C1 segment of cervical spinal cord (tissue), 14 donors: ENCODE data around the gene SPDYE3.
A peak's percentile ranks its signal among the peaks of the same experiment; 100 is the strongest.
"Not testable (repeated sequence)": the region's sequence is repeated elsewhere in the genome, so short reads cannot be mapped to it uniquely, and the experiment has no call there.

ENCODE experiments used
- DNase-seq, 14 donors: peaks; one replicate each; lab custom pipeline; 2025; lab: John Stamatoyannopoulos, UW

The SPDYE3 gene

GRCh38 chr7:100351657-100352058 is 44.2 kb downstream of the SPDYE3 start:
- no peak for DNase-seq

DNA sequence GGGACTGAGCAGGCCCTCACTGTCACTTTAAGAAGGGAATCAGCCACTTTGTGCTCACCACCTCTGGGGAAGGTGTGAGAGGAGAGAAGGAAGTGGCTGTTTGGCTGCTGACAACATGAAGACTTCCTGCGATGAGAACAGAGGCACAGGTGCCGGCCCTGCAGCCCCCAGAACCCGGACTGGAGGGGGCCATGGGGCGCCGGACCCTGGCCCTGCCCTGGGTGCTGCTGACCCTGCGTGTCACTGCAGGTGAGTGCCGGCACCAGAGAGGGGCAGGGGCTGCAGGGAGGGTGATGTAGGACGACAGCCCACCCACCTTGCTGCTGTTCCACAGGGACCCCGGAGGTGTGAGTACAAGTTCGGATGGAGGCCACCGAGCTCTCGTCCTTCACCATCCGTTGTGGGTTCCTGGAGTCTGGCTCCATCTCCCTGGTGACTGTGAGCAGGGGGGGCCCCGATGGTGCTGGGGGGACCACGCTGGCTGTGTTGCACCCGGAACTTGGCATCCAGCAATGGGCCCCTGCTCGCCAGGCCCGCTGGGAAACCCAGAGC is 44.8 kb downstream of the SPDYE3 start:
- not testable (repeated sequence) for DNase-seq

DNA sequence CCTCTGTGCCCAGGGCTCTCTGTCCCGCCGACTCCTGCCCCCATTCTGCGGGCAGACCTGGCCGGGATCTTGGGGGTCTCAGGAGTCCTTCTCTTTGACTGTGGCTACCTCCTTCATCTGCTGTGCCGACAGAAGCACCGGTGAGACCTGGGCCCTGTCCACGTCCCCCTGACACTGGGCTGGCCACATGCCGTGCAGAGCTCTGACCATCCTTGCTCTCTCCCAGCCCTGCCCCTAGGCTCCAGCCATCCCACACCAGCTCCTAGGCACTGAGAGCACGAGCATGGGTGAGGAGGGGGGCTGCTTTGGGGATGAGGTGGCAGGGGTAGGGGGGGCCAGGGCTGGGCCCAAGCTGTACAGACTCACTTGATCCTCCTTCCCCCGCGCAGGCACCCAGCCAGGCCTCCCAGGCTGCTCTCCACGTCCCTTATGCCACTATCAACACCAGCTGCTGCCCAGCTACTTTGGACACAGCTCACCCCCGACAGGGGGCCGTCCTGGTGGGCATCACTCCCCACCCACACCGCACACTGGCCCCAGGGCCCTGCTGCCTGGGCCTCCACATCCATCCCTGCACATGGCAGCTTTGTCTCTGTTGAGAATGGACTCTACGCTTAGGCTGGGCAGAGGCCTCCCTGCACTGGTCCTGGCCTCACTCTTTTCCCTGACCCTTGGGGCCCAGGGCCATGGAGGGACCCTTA is 45.6 kb downstream of the SPDYE3 start:
- DNase-seq = peak in 1 of 14 donors; percentile 16

GRCh38 chr7:100353685-100354330 is 46.3 kb downstream of the SPDYE3 start:
- no peak for DNase-seq

GRCh38 chr7:100356416-100357068 is 49.0 kb downstream of the SPDYE3 start:
- no peak for DNase-seq

GRCh38 chr7:100357131-100357561 is 49.6 kb downstream of the SPDYE3 start:
- DNase-seq = no peak

GRCh38 chr7:100358027-100358856 is 50.7 kb downstream of the SPDYE3 start, which contains the start of gene PILRB:
Gene PILRB, plus strand, starts transcription at chr7:100358117. Its CDS starts 186 bp downstream, at chr7:100358303.
- peak in 1 of 14 donors; percentile 18 for DNase-seq

- no peak for DNase-seq
Measured at GRCh38 chr7:100358857-100359212, 51.3 kb downstream of the SPDYE3 start.

DNA sequence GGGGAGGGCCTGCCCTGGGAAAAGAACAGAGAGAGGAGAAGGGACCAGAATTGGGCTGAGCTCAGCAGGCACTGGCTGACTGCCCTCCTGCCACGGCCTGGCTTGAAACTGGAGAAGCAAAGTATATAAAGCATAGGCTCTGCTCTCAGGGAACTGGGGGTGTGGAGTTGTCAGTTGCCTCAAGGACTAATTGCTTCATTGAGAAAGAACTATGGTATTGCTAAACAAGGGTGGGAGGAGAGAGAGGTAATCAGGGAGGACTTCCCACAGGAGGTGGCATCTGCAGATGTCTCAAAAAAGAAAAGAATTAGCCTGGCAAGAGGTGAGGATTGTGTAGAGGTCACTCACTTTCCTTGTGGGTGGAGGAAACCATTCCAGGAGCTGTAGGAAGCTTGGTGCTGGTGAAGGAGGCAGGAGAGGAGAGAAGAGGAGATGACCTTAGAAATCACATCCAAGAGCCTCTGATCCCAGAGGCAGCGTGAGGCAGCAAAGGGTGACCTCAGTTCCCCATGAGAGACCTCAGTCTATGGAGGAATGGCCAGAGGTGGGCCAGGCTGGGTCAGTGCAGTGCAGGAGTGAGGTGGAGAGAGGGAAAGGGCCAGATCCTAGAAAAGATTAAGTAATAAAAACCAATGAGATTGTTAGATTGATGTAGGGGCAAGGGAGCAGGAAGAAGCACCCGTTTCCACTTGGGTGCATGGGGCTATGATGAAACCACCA is 52.8 kb downstream of the SPDYE3 start:
- DNase-seq = no peak

GRCh38 chr7:100363098-100363497 is 55.6 kb downstream of the SPDYE3 start:
- no peak for DNase-seq

DNA sequence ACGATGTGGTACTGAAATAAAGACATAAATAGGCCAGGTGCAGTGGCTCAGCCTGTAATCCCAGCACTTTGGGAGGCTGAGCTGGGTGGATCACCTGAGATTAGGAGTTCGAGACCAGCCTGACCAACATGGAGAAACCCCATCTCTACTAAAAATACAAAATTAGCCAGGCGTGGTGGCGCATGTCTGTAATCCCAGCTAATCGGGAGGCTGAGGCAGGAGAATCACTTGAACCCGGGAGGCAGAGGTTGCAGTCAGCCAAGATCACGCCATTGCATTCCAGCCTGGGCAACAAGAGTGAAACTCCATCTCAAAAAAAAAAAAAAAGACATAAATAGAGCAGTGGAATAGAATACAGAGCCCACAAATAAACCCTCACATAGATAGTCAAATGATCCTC is 56.3 kb downstream of the SPDYE3 start:
- DNase-seq = not testable (repeated sequence)

GRCh38 chr7:100364480-100364879 is 57.0 kb downstream of the SPDYE3 start:
- DNase-seq = no peak

- not testable (repeated sequence) for DNase-seq
Measured at GRCh38 chr7:100365998-100366367, 58.5 kb downstream of the SPDYE3 start.

- DNase-seq = peak in 1 of 14 donors; percentile 44
Measured at GRCh38 chr7:100366411-100367250, 59.1 kb downstream of the SPDYE3 start.

GRCh38 chr7:100367251-100367620 is 59.7 kb downstream of the SPDYE3 start:
- no peak for DNase-seq

DNA sequence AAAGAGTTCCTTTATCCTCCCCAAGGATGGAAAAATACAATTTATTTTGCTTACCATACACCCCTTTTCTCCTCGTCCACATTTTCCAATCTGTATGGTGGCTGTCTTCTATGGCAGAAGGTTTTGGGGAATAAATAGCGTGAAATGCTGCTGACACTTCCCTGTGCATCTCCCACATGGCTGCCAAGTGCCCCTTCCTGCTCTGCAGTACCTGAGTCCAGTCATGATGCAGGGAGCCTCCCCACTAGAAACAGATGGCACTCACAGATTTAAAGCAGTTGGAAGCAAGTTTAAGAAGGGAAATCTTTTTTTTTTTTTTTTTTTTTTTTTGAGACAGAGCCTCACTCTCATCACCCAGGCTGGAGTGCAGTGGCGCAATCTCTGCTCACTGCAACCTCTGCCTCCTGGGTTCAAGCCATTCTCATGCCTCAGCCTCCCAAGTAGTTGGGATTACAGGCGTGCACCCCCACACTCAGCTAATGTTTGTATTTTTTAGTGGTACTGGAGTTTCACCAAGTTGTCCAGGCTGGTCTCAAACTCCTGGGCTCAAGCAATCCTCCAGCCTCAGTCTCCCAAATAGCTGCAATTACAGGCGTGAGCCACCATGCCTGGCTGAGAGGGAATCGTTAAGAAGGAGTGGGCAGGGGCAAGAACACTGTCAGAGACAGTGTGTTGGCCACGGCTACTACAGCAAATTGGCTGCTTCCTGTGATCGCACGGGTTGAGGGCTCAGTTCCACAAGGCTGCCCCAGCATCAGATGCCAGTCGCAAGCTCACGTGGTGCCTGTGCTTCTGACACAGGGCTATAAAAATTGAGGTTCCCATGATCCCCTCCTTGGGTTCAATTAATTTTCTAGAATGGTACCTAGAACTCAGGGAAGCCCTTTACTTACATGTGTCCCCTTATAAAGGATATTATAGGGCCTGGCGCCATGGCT is 60.4 kb downstream of the SPDYE3 start:
- DNase-seq = peak in 2 of 14 donors; percentile 18 to 91

DNA sequence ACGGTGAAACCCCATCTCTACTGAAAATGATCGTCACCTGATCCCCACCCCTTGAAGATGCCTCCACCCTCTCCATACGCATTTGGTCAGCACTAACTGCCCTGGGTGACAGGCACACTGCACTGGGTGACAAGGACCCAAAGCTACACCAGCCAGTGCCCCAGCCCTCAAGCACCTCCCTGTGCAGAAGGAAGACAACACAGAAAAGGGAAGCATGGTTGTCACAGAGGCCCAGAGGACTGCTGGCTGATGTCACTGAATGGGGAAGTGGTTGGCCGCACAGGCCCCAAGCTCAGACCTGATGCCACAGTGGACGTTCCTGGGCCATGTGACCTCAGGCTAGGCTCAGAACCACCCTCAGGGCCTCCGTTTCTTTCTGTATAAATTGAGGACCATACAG is 61.6 kb downstream of the SPDYE3 start:
- peak in 9 of 14 donors; percentile 28 to 63 (median 44) for DNase-seq

DNA sequence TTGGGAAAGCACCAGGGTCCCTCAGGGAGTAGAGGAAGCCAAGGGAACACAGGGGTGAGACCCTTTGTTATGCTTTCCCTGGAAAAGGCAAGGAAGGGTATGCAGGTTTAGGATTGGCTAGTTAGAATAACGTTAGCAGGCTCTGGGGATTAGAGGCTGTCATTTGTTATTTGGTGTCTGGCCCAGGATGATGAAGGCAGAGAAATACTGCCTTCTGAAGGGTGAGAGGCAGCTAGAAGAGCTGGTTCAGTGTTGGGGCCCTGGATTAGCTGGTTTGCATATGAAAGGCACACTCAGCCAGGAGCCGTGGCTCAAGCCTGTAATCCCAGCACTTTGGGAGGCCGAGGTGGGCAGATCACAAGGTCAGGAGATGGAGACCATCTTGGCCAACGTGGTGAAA is 62.8 kb downstream of the SPDYE3 start:
- no peak for DNase-seq

GRCh38 chr7:100370746-100371145 is 63.2 kb downstream of the SPDYE3 start:
- DNase-seq = no peak
